Glutamatergic neuron (in vitro differentiated cells): Measurements from ENCODE around the gene EIF1AD. TPM values are rescaled to one million over a fixed set of nuclear protein-coding genes. Genes with fewer than 3 reads are reported as not detected.
"Not testable (repeated sequence)": the region's sequence is repeated elsewhere in the genome, so short reads cannot be mapped to it uniquely, and the experiment has no call there.

Source experiments
- DNase-seq: peaks from one replicate; pipeline ENCODE4 v3.0.0; 2022
- H3K27ac Mint-ChIP-seq: one replicate; pipeline ENCODE4 v1.8.0; 2020; ENCODE audit warnings: mild to moderate bottlenecking, mixed read lengths, inconsistent platforms; ENCODE audit not compliant: unreplicated experiment
- H3K27me3 Mint-ChIP-seq: one replicate; pipeline ENCODE4 v1.8.0; 2020; ENCODE audit warnings: mild to moderate bottlenecking, moderate library complexity, mixed read lengths, inconsistent platforms; ENCODE audit not compliant: unreplicated experiment
- H3K36me3 Mint-ChIP-seq: one replicate; pipeline ENCODE4 v1.8.0; 2020; ENCODE audit warnings: mild to moderate bottlenecking, mixed read lengths, inconsistent platforms; ENCODE audit not compliant: unreplicated experiment
- H3K4me1 Mint-ChIP-seq: one replicate; pipeline ENCODE4 v1.8.0; 2020; ENCODE audit warnings: mild to moderate bottlenecking, low read depth, mixed read lengths, inconsistent platforms; ENCODE audit not compliant: unreplicated experiment
- H3K4me3 Mint-ChIP-seq: one replicate; pipeline ENCODE4 v1.8.0; 2020; ENCODE audit warnings: mild to moderate bottlenecking, mixed read lengths, inconsistent platforms; ENCODE audit not compliant: unreplicated experiment
- H3K9me3 Mint-ChIP-seq: one replicate; pipeline ENCODE4 v1.8.0; 2020; ENCODE audit warnings: mild to moderate bottlenecking, moderate library complexity, mixed read lengths, inconsistent platforms; ENCODE audit not compliant: unreplicated experiment
- CTCF ChIP-seq: fragments of 200-600 bp; sonication (generic); IDR thresholded peaks from one replicate; pipeline ENCODE4 v1.5.0; 2021; ENCODE audit not compliant: partially characterized antibody, unreplicated experiment
- total RNA-seq: library from RNA; stranded (reverse); fragmentation: NEBNext Ultra II Directional; extraction: Animal tissue kit (Norgen Biotek cat#: 25700); gene quantifications from one replicate; pipeline ENCODE4 v1.2.1, GENCODE V29; 2021; ENCODE audit not compliant: unreplicated experiment

The EIF1AD gene
- total RNA-seq, 1 donor from 2014 or later, result 37.6 TPM

GRCh38 chr11:65952052-65952521 is 49.9 kb downstream of the EIF1AD start:
- no peak for DNase-seq
- H3K27ac Mint-ChIP-seq, result no peak overlapping the region
- no peaks in the 10 kb centered on the region for H3K36me3 Mint-ChIP-seq
- no peak overlapping the region for H3K4me3 Mint-ChIP-seq
- H3K9me3 Mint-ChIP-seq, result peaks cover 2% of the 10 kb centered on the region
- H3K4me1 Mint-ChIP-seq, result no peaks in the 10 kb centered on the region
- peaks cover 6% of the 10 kb centered on the region for H3K27me3 Mint-ChIP-seq
- TF ChIP-seq CTCF, result no peak

DNA sequence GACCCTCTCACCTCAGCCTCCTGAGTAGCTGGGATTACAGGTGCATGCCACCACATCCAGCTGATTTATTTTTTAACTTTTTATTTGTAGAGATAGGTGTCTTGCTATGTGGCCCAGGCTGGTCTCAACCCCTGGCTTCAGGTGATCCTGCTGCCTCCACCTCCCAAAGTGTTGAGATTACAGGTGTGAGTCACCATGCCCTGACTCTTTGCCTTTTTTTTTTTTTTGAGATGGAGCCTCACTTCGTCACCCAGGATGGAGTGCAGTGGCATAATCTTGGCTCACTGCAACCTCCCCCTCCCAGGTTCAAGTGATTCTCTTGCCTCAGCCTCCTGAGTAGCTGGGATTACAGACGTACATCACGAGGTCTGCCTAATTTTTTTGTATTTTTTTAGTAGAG is 50.3 kb downstream of the EIF1AD start:
- not testable (repeated sequence) for DNase-seq, H3K9me3 Mint-ChIP-seq, H3K4me1 Mint-ChIP-seq, H3K36me3 Mint-ChIP-seq, H3K27me3 Mint-ChIP-seq, H3K4me3 Mint-ChIP-seq, H3K27ac Mint-ChIP-seq

DNA sequence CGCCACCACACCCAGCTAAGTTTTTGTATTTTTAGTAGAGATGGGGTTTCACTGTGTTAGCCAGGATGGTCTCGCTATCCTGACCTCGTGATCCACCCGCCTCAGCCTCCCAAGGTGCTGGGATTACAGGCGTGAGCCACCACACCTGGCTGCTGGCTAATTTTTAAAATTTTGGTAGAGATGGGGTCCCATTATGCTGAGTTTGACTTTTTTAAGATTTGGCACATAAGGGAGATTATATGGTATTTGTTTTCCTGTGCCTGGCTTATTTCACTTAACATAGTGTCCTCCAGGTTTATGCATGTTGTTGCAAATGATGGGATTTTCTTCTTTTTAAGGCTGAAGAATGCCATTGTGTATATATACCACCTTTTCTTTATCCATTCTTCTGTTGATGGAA is 51.2 kb downstream of the EIF1AD start:
- not testable (repeated sequence) for H3K36me3 Mint-ChIP-seq, H3K27ac Mint-ChIP-seq, H3K4me1 Mint-ChIP-seq, DNase-seq, H3K4me3 Mint-ChIP-seq, H3K9me3 Mint-ChIP-seq, H3K27me3 Mint-ChIP-seq

DNA sequence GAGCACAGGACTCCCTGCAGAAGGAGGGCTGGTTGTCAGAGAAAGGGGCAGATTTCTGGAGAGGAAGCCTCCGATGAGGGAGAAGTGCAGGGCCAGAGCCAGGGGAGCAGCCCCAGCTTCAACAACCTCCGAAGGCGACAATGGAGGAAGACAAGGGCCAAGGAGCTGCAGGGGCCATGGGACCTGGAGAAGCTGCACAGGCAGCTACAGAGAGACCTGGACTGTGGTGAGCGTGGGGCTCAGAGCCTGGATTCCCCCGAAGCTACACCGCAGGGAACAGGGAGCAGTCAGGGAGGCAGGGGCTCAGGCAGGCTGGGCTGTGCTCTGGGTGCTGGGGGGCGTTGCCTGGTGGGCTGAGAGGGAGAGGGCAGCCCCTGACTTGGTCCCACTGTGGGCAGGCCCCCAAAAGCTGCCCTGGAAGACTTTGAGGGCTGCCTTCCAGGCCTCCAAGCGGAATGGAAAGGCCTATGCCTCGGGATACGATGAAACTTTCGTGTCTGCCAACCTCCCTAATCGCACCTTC is 54.3 kb downstream of the EIF1AD start:
- Mint-ChIP-seq H3K4me3 (no peak overlapping the region), H3K36me3 (no peaks in the 10 kb centered on the region), H3K27me3 (peaks cover 6% of the 10 kb centered on the region), H3K9me3 (peaks cover 2% of the 10 kb centered on the region), H3K27ac (no peak overlapping the region), H3K4me1 (no peaks in the 10 kb centered on the region)
- no peak for TF ChIP-seq CTCF
- DNase-seq, result no peak

- Mint-ChIP-seq H3K9me3 (peaks cover 4% of the 10 kb centered on the region), H3K27ac (no peak overlapping the region), H3K4me1 (no peaks in the 10 kb centered on the region), H3K27me3 (peaks cover 8% of the 10 kb centered on the region), H3K36me3 (no peaks in the 10 kb centered on the region), H3K4me3 (no peak overlapping the region)
- no peak for TF ChIP-seq CTCF
- DNase-seq, result no peak
Measured at GRCh38 chr11:65947133-65947532, 54.8 kb downstream of the EIF1AD start.

DNA sequence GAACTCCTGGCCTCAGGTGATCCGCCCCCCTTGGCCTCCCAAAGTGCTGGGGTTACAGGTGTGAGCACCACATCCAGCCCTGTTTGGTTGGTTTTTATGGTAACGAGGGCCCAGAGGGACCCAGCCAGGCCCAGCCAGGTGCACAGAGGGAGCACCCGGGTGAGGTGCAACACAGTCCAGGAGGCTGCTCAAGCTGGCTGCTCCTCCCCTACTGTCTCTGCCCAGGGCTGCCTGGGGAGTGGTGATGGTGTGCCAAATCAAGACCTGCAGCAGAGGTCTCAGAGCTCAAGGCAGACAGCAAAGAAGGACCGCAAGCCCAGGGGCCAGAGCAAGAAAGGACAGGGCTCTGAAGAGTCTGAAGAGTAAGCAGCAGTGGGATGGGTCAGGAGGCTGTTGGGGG is 55.3 kb downstream of the EIF1AD start:
- peaks cover 4% of the 10 kb centered on the region for H3K9me3 Mint-ChIP-seq
- H3K27ac Mint-ChIP-seq, result no peak overlapping the region
- H3K4me3 Mint-ChIP-seq, result no peak overlapping the region
- no peaks in the 10 kb centered on the region for H3K4me1 Mint-ChIP-seq
- no peaks in the 10 kb centered on the region for H3K36me3 Mint-ChIP-seq
- TF ChIP-seq CTCF, result no peak
- H3K27me3 Mint-ChIP-seq, result peaks cover 8% of the 10 kb centered on the region
- DNase-seq, result no peak

Other genes with a start within 250 kb of the EIF1AD start
- 13.2 TPM for gene AP5B1, start 221.2 kb downstream of the EIF1AD start, total RNA-seq
- gene OVOL1, start 215.1 kb downstream of the EIF1AD start, total RNA-seq, result not detected
- 14.7 TPM for gene SNX32, start 168.2 kb downstream of the EIF1AD start, total RNA-seq
- 1,294 TPM for gene CFL1, start 144.0 kb downstream of the EIF1AD start, total RNA-seq
- 114 TPM for gene MUS81, start 141.7 kb downstream of the EIF1AD start, total RNA-seq
- 16.3 TPM for gene EFEMP2, start 129.4 kb downstream of the EIF1AD start, total RNA-seq
- not detected for gene CTSW, start 122.3 kb downstream of the EIF1AD start, total RNA-seq
- 115 TPM for gene FIBP, start 113.7 kb downstream of the EIF1AD start, total RNA-seq
- 23.6 TPM for gene CCDC85B, start 111.5 kb downstream of the EIF1AD start, total RNA-seq
- gene FOSL1, start 101.8 kb downstream of the EIF1AD start, total RNA-seq, result not detected
- 24.7 TPM for gene C11orf68, start 83.1 kb downstream of the EIF1AD start, total RNA-seq
- 68.7 TPM for gene DRAP1, start 82.7 kb downstream of the EIF1AD start, total RNA-seq
- gene TSGA10IP, start 56.7 kb downstream of the EIF1AD start, total RNA-seq, result not detected
- gene SART1, start 40.4 kb downstream of the EIF1AD start, total RNA-seq, result 52.3 TPM
- gene BANF1, start 346 bp upstream of the EIF1AD start, total RNA-seq, result 135 TPM
- gene CST6, start 9.9 kb upstream of the EIF1AD start, total RNA-seq, result not detected
- gene CATSPER1, start 24.3 kb upstream of the EIF1AD start, total RNA-seq, result not detected
- gene GAL3ST3, start 47.0 kb upstream of the EIF1AD start, total RNA-seq, result 2.4 TPM
- gene SF3B2, start 50.2 kb upstream of the EIF1AD start, total RNA-seq, result 187 TPM
- gene PACS1, start 68.1 kb upstream of the EIF1AD start, total RNA-seq, result 30.6 TPM